ENCODE results near the gene SLC66A2. TPM values are rescaled to one million over a fixed set of nuclear protein-coding genes. Genes with fewer than 3 reads are reported as not detected.

Gene SLC66A2
- total RNA-seq, 3 donors from 2014 or later (not counting 1 experiment from before 2014, with no cell fraction given), result 51.2 to 62.4 (median 54.1) TPM

DNA sequence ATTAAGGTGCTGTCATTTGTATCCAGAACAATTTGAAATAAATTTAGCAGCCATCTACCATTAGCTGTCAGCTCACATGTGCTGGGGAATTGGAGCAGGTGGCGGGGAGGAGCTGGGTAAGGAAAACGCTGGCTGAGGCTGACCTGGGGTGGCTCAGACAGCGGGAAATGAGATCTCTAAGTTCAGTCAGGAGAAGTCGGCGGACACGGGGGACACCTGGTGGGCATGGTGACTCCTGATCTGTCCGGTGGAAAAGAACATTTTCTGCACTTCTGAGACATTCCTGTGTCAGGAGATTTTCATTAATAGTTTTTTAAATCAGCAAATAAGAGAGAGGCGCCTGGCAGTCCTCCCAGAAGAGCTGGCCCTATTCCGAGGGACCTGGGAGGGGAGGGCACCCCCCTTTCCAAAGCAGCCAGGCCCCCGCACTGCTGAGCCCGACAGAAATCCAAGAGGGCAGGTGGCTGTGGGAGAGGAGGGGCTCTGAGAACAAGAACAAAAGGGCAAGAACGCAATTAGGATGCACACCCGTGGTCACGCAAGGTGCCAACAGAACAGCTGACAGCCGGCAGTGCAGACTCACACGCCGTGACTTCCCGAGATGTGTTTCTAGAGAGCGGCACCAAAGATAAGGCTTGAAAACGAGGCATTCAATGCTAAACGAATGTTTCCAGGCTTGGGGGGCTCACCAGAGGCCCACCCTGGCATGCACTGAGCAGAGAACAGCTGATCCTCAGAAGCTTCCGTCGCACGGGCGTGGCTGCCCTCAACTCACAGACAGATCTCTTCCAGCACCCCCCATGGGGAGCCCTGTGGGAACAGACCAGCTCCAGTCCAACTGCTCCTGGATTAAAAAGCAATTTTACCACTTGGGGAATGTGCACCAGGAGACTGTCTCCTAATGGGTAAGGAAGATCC, 26.4 kb downstream of the SLC66A2 start:
- Histone ChIP-seq H3K36me3 (ENCODE audit: control insufficient read depth, insufficient read depth, low read length) (peaks cover 5% of the 10 kb centered on the region), H3K4me3 (ENCODE audit: low read length) (no peak overlapping the region), H3K4me1 (ENCODE audit: control insufficient read depth, insufficient read depth, low read length) (no peaks in the 10 kb centered on the region), H3K27me3 (ENCODE audit: control insufficient read depth, insufficient read depth, low read length) (no peaks in the 10 kb centered on the region), H3K27ac (ENCODE audit: low read length) (no peak overlapping the region), H3K9me3 (ENCODE audit: control insufficient read depth, insufficient read depth, low read length) (peaks cover 11% of the 10 kb centered on the region)
- Mint-ChIP-seq H3K9me3 (peaks cover 6 to 13% of the 10 kb centered on the region in 2 donors), H3K4me3 (no peak overlapping the region), H3K36me3 (peaks cover 15% of the 10 kb centered on the region), H3K27me3 (ENCODE audit: low read depth in 2 of 2) (no peaks in the 10 kb centered on the region), H3K4me1 (peaks cover 9 to 14% of the 10 kb centered on the region in 2 donors), H3K27ac (no peak overlapping the region)
- 93% methylated on average over 25 of the region's 25 CpGs for WGBS (ENCODE audit: insufficient coverage)
- DNase-seq (no peak), ATAC-seq (no peak)
- TF ChIP-seq, protein P1, sequence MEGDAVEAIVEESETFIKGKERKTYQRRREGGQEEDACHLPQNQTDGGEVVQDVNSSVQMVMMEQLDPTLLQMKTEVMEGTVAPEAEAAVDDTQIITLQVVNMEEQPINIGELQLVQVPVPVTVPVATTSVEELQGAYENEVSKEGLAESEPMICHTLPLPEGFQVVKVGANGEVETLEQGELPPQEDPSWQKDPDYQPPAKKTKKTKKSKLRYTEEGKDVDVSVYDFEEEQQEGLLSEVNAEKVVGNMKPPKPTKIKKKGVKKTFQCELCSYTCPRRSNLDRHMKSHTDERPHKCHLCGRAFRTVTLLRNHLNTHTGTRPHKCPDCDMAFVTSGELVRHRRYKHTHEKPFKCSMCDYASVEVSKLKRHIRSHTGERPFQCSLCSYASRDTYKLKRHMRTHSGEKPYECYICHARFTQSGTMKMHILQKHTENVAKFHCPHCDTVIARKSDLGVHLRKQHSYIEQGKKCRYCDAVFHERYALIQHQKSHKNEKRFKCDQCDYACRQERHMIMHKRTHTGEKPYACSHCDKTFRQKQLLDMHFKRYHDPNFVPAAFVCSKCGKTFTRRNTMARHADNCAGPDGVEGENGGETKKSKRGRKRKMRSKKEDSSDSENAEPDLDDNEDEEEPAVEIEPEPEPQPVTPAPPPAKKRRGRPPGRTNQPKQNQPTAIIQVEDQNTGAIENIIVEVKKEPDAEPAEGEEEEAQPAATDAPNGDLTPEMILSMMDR (IDR thresholded peaks at IDR 0.05), result no peak
- intact Hi-C loops (cut with micrococcal nuclease), result no loop called here

DNA sequence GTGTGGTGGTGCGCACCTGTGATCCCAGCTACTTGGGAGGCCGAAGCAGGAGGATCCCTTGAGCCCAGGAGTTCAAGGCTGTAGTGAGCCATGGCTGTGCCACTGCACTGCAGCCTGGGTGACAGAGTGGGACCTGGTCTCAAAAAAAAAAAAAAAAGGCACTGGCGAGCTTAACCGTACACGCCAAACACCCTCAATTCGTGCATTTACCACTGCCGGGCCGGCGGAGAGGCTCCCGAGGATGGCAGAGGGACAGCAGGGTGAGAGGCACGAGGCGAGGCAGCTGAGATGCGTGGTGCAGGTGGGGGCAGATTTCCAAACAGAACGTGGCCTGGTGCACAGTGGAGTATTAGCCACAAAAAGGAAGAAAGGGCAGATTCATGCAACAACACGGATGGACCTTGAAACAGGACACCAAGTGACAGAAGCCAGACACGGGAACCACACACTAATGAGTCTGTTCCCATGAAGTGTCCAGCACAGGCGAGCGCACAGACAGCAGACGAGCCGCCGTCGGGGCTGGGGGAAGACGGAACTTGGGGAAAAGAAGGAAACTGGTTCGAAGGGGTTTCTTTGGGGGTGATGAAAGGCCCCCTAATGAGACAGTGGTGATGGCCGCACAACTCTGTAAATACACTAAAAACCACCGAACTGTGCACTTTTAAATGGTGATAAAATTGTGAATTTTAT, 27.4 kb downstream of the SLC66A2 start:
- Mint-ChIP-seq H3K36me3 (peaks cover 5% of the 10 kb centered on the region), H3K4me3 (no peak overlapping the region), H3K27me3 (ENCODE audit: low read depth in 2 of 2) (no peaks in the 10 kb centered on the region), H3K4me1 (peaks cover 7 to 13% of the 10 kb centered on the region in 2 donors), H3K27ac (no peak overlapping the region), H3K9me3 (peaks cover 2 to 3% of the 10 kb centered on the region in 2 donors)
- no peak for DNase-seq
- Histone ChIP-seq H3K9me3 (ENCODE audit: control insufficient read depth, insufficient read depth, low read length) (peaks cover 5% of the 10 kb centered on the region), H3K27ac (ENCODE audit: low read length) (no peak overlapping the region), H3K36me3 (ENCODE audit: control insufficient read depth, insufficient read depth, low read length) (peaks cover 4% of the 10 kb centered on the region), H3K27me3 (ENCODE audit: control insufficient read depth, insufficient read depth, low read length) (no peaks in the 10 kb centered on the region), H3K4me1 (ENCODE audit: control insufficient read depth, insufficient read depth, low read length) (no peaks in the 10 kb centered on the region), H3K4me3 (ENCODE audit: low read length) (no peak overlapping the region)
- intact Hi-C loops (cut with micrococcal nuclease), result no loop called here
- TF ChIP-seq, protein P1 (IDR thresholded peaks at IDR 0.05), result no peak
- no peak for ATAC-seq
- WGBS (ENCODE audit: insufficient coverage), result 97% methylated on average over 24 of the region's 26 CpGs

DNA sequence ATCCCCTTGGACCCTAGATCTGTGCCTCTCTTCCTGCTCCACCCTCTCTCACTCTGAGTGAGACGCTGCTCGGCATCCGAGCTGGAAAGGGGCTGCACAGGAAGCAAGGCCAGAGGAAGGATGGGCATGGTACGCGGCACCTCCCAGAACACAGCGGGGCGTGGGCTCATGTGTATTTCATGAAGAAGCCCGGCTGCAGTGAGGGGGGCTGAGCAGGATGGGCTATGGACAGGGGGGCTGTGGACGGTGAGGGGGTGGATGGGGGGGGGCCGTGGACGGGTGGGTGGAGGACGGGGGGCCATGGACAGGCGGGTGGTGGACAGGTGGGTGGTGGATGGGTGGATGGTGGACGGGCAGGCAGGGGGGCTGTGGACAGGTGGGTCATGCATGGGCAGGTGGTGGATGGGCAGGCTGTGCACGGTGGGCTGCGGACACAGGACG, 28.5 kb downstream of the SLC66A2 start:
- TF ChIP-seq, protein P1 (IDR thresholded peaks at IDR 0.05), result no peak
- Mint-ChIP-seq H3K4me1 (peaks cover 0 to 8% of the 10 kb centered on the region in 2 donors), H3K4me3 (no peak overlapping the region), H3K9me3 (no peaks in the 10 kb centered on the region), H3K36me3 (no peaks in the 10 kb centered on the region), H3K27me3 (ENCODE audit: low read depth in 2 of 2) (no peaks in the 10 kb centered on the region), H3K27ac (no peak overlapping the region)
- Histone ChIP-seq H3K4me3 (ENCODE audit: low read length) (no peak overlapping the region), H3K36me3 (ENCODE audit: control insufficient read depth, insufficient read depth, low read length) (no peaks in the 10 kb centered on the region), H3K4me1 (ENCODE audit: control insufficient read depth, insufficient read depth, low read length) (no peaks in the 10 kb centered on the region), H3K27ac (ENCODE audit: low read length) (no peak overlapping the region), H3K9me3 (ENCODE audit: control insufficient read depth, insufficient read depth, low read length) (no peaks in the 10 kb centered on the region), H3K27me3 (ENCODE audit: control insufficient read depth, insufficient read depth, low read length) (no peaks in the 10 kb centered on the region)
- intact Hi-C loops (cut with micrococcal nuclease), result no loop called here
- ATAC-seq (no peak), DNase-seq (no peak)
- WGBS (ENCODE audit: insufficient coverage), result 95% methylated on average over 12 of the region's 17 CpGs
